ENCODE data around the gene KCNQ1. TPM values are rescaled to one million over a fixed set of nuclear protein-coding genes. Genes with fewer than 3 reads are reported as not detected.

KCNQ1 gene
- total and polyA plus RNA-seq, 2 donors (not counting 3 experiments of a cell fraction or from before 2014, with no cell fraction given) = 0.07 to 0.09 TPM

- FAIRE-seq (no peak), DNase-seq (ENCODE audit: low read depth, low spot score) (no peak)
- TF ChIP-seq EZH2 (IDR thresholded peaks at IDR 0.05; ENCODE audit: borderline replicate concordance, low read depth, low read length, severe bottlenecking) = no peak
- no peak for TF ChIP-seq POLR2AphosphoS5 (IDR thresholded peaks at IDR 0.05; ENCODE audit: insufficient read depth, low read depth, low read length)
- TF ChIP-seq MYC (IDR thresholded peaks at IDR 0.05; ENCODE audit: low read depth, low read length) = no peak
- no peak for TF ChIP-seq MAX (IDR thresholded peaks at IDR 0.05; ENCODE audit: insufficient read depth, insufficient read length)
- no peak for TF ChIP-seq JUN (IDR thresholded peaks at IDR 0.05; ENCODE audit: borderline replicate concordance, insufficient read depth, insufficient read length, low read depth)
- TF ChIP-seq GATA2 (IDR thresholded peaks at IDR 0.05; ENCODE audit: insufficient read depth, insufficient read length, low read depth, low read length) = no peak
- TF ChIP-seq CTCF (IDR thresholded peaks at IDR 0.05; ENCODE audit: extremely low read depth in 1 of 2, insufficient read depth in 1 of 2, low read depth in 1 of 2, low read length in 2 of 2) = no peak
- intact Hi-C loops (cut with micrococcal nuclease) = loop anchor here (1.0 to 2.0 kb wide), 2 partner anchors 103 to 461 kb away; no protein-coding TSS in a partner anchor
- Histone ChIP-seq H3K27me3 (ENCODE audit: control insufficient read depth in 2 of 2, insufficient read depth in 2 of 2, low read length in 2 of 2) (no peaks in the 10 kb centered on the region), H3K9me3 (replicated peaks; ENCODE audit: control insufficient read depth, insufficient read depth, low read length) (no peaks in the 10 kb centered on the region), H2AFZ (ENCODE audit: low read depth, low read length) (no peak overlapping the region), H3K9me1 (replicated peaks; ENCODE audit: control insufficient read depth, extremely low read depth, insufficient read depth, low read length) (no peaks in the 10 kb centered on the region), H3K4me3 (replicated peaks in 1 of 3; ENCODE audit: insufficient read depth in 1 of 3, low read depth in 1 of 3, low read length in 3 of 3) (no peak overlapping the region), H4K20me1 (replicated peaks; ENCODE audit: control insufficient read depth, extremely low read depth, insufficient read depth, low read length) (no peaks in the 10 kb centered on the region), H3K4me2 (ENCODE audit: insufficient read depth, low read length) (no peak overlapping the region), H3K9ac (replicated peaks; ENCODE audit: extremely low read depth, insufficient read depth, low read length) (no peak overlapping the region), H3K79me2 (ENCODE audit: control insufficient read depth, insufficient read depth, low read length) (no peaks in the 10 kb centered on the region), H3K4me1 (ENCODE audit: control insufficient read depth, extremely low read depth, insufficient read depth, low read length) (no peaks in the 10 kb centered on the region), H3K36me3 (ENCODE audit: control insufficient read depth in 2 of 2, extremely low read depth in 1 of 2, insufficient read depth in 2 of 2, low read length in 2 of 2) (no peaks in the 10 kb centered on the region), H3K27ac (ENCODE audit: insufficient read depth, low read depth, low read length) (no peak overlapping the region)
- no TSS peak for BruUV-seq (replicated peaks)
- ChIA-PET CTCF (interaction anchor here (0.7 to 8.0 kb wide), 9 partner anchors 99 to 594 kb away, joined by 3 to 190 read pairs (median 4); partner anchors contain the start of gene CDKN1C), POLR2A (no interaction called here)
- dilution Hi-C loops (cut with MboI; ENCODE audit: extremely low pct_ligation_motif_present, low sequenced_read_pairs) = no loop called here
Observed at GRCh38 chr11:2427721-2428321, 17.0 kb upstream of the KCNQ1 start.
